AG09309 (cell line): ENCODE measurements around the gene PIWIL4.

ENCODE experiments used
- DNase-seq: peaks from one replicate; pipeline ENCODE4 v3.0.0-alpha.2; 2010; ENCODE audit warnings: low read depth
- H3K4me3 ChIP-seq: 2 replicates; pipeline ENCODE4 v1.5.1; 2011; ENCODE audit warnings: mild to moderate bottlenecking, low read depth, low read length, moderate library complexity; ENCODE audit not compliant: control insufficient read depth
- TF ChIP-seq, protein P1 (sequence below): IDR thresholded peaks from 2 replicates; pipeline ENCODE4 v1.5.1; 2011; ENCODE audit warnings: mild to moderate bottlenecking, low read depth, low read length, inconsistent platforms; ENCODE audit not compliant: insufficient read depth, control insufficient read depth; ENCODE audit errors: missing control alignments

PIWIL4 gene

GRCh38 chr11:94526645-94527438, 40.3 kb upstream of the PIWIL4 start:
- H3K4me3 ChIP-seq, result no peak overlapping the region
- DNase-seq, result no peak
- TF ChIP-seq, protein P1, sequence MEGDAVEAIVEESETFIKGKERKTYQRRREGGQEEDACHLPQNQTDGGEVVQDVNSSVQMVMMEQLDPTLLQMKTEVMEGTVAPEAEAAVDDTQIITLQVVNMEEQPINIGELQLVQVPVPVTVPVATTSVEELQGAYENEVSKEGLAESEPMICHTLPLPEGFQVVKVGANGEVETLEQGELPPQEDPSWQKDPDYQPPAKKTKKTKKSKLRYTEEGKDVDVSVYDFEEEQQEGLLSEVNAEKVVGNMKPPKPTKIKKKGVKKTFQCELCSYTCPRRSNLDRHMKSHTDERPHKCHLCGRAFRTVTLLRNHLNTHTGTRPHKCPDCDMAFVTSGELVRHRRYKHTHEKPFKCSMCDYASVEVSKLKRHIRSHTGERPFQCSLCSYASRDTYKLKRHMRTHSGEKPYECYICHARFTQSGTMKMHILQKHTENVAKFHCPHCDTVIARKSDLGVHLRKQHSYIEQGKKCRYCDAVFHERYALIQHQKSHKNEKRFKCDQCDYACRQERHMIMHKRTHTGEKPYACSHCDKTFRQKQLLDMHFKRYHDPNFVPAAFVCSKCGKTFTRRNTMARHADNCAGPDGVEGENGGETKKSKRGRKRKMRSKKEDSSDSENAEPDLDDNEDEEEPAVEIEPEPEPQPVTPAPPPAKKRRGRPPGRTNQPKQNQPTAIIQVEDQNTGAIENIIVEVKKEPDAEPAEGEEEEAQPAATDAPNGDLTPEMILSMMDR, result no peak

- H3K4me3 ChIP-seq, result no peak overlapping the region
- DNase-seq, result no peak
- TF ChIP-seq, protein P1, result no peak
Observed at GRCh38 chr11:94528551-94528950, 38.6 kb upstream of the PIWIL4 start.

- TF ChIP-seq, protein P1, result no peak
- no peak for DNase-seq
- no peak overlapping the region for H3K4me3 ChIP-seq
Observed at GRCh38 chr11:94532211-94532610, 35.0 kb upstream of the PIWIL4 start.

- DNase-seq, result no peak
- TF ChIP-seq, protein P1, result no peak
- H3K4me3 ChIP-seq, result no peak overlapping the region
Observed at GRCh38 chr11:94533206-94533605, 34.0 kb upstream of the PIWIL4 start.

DNA sequence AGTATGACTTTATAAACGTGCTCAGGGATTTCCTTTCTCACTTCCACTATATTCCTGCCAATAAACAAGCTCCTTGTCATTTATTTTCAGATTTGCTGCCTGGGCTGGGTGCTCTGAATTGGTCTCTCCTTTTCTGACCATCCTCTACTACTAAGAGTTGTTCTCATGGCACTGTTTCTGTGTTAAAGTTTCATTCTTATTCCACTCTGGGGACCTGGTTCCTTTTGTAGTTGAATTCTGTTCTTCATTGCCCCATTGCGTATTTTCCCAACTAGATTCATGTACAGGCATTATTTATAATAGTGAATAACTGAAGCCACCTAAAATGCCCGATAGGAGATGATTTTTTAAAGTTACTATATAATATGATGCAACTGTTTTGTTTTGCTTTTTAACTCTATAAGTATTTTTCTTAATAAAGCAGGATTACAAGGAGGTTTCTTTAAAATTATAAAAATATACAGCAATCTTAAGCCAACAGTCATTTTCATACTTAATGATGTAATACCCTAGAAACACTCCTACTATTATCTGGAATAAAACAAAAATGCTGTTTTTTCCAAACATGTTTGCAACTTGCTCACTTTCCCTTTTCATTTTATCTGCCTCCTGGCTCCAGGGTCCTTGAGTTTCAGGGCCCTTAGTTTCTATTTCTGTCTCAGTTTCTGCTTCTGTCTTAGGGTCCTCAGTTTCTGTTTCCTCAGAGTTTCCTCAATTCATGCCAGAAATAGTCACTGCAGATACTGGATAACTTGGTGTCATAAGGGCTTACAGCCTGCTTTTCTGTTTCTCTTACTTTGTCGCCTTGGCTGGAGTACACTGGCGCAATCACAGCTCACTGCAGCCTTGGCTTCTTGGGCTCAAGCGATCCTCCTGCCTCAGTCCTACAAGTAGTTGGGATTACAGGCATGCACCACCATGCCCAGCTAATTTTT, 33.2 kb upstream of the PIWIL4 start:
- no peak overlapping the region for H3K4me3 ChIP-seq
- TF ChIP-seq, protein P1, result no peak
- no peak for DNase-seq

GRCh38 chr11:94536386-94536785, 30.8 kb upstream of the PIWIL4 start:
- no peak for DNase-seq
- TF ChIP-seq, protein P1, result no peak

More at GRCh38 chr11:94536386-94536785, 30.8 kb upstream of the PIWIL4 start:
- H3K4me3 ChIP-seq, result no peak overlapping the region
